HepG2 (cell line): ENCODE data around the gene PRR19. TPM values are rescaled to one million over a fixed set of nuclear protein-coding genes. Genes with fewer than 3 reads are reported as not detected.
A peak's percentile ranks its signal among the peaks of the same experiment; 100 is the strongest.

Experiments used
- ATAC-seq: fragments of 200-7000 bp; cut with Tn5 transposase; 3 replicates; pipeline ENCODE4 v1.9.1; 2020; ENCODE audit warnings: mild to moderate bottlenecking, moderate library complexity
- BruUV-seq: library from RNA; stranded (reverse); fragments of 400-500 nt; replicated peaks from 2 replicates; lab custom pipeline; 2021; lab: Mats Ljungman, UMichigan
- CTCF ChIA-PET: fragments of 300-600 bp; formaldehyde crosslinking; extraction: SDS; loops from one replicate; lab custom pipeline; 2021; ENCODE audit warnings: low total read pairs, inconsistent platforms, low intra/inter-chr PET ratio; lab: Yijun Ruan, JAX
- POLR2A ChIA-PET: fragments of 350-600 bp; sonication (Branson Sonifier 250); formaldehyde crosslinking; loops from one replicate; lab custom pipeline; 2020; ENCODE audit warnings: antibody characterized with exemption, inconsistent platforms; lab: Yijun Ruan, JAX
- DNase-seq: peaks from one replicate; pipeline ENCODE4 v3.0.0-alpha.2; 2015; ENCODE audit warnings: low spot score
- FAIRE-seq: peaks from 3 replicates; lab custom pipeline; 2011; peaks lifted over from hg19 to GRCh38; lab: Jason Lieb, UNC
- H2AFZ ChIP-seq: one replicate; pipeline ENCODE4 v1.6.1; 2011; ENCODE audit warnings: low read length, inconsistent platforms
- H3K27ac ChIP-seq: fragments of 300-600 bp; 3 replicates; pipeline ENCODE4 v1.8.0; 2011; ENCODE audit warnings: mixed run types, mild to moderate bottlenecking, mixed read lengths, low read length, inconsistent platforms; ENCODE audit not compliant: insufficient read depth; ENCODE audit errors: extremely low read length
- H3K27me3 ChIP-seq, 2 experiments: fragments of 200-600 bp in 1 of 2; 2 replicates in 1 of 2; 3 replicates in 1 of 2; pipeline versions ENCODE4 v1.6.0 to v1.8.0; 2011; ENCODE audit warnings: low read length in 2 of 2, mild to moderate bottlenecking in 2 of 2, moderate library complexity in 2 of 2, inconsistent platforms in 1 of 2; ENCODE audit not compliant: insufficient read depth in 2 of 2, control insufficient read depth in 1 of 2
- H3K36me3 ChIP-seq, 2 experiments: fragments of 200-600 bp in 1 of 2; replicated peaks in 1 of 2; 2 replicates in 1 of 2; 3 replicates in 1 of 2; pipeline versions ENCODE4 v1.5.1 to v1.8.0; 2011; ENCODE audit warnings: low read length in 2 of 2, inconsistent platforms in 1 of 2; ENCODE audit not compliant: insufficient read depth in 2 of 2, control insufficient read depth in 1 of 2
- H3K4me1 ChIP-seq: 2 replicates; pipeline ENCODE4 v1.5.1; 2012; ENCODE audit warnings: low read length, inconsistent platforms; ENCODE audit not compliant: insufficient read depth
- H3K4me2 ChIP-seq: 2 replicates; pipeline ENCODE4 v1.6.0; 2011; ENCODE audit warnings: low read depth, low read length, inconsistent platforms
- H3K4me3 ChIP-seq, 3 experiments: fragments of 200-600 bp in 1 of 3; sonication (generic), shearing (Covaris generic) in 1 of 3; replicated peaks in 1 of 3; 2 replicates each; pipeline ENCODE4 v1.5.1; 2011 to 2016; ENCODE audit warnings: low read length in 3 of 3, inconsistent platforms in 2 of 3, low read depth in 2 of 3, mild to moderate bottlenecking in 2 of 3, control low read depth in 1 of 3, mixed read lengths in 1 of 3; ENCODE audit not compliant: insufficient read depth in 1 of 3
- H3K79me2 ChIP-seq: one replicate; pipeline ENCODE4 v1.6.1; 2011; ENCODE audit warnings: low read length, inconsistent platforms; ENCODE audit not compliant: insufficient read depth
- H3K9ac ChIP-seq: 2 replicates; pipeline ENCODE4 v1.6.0; 2011; ENCODE audit warnings: mild to moderate bottlenecking, low read depth, low read length, inconsistent platforms; ENCODE audit not compliant: insufficient read depth
- H3K9me3 ChIP-seq: 2 replicates; pipeline ENCODE4 v1.5.1; 2012; ENCODE audit warnings: mild to moderate bottlenecking, low read length
- H4K20me1 ChIP-seq: 2 replicates; pipeline ENCODE4 v1.6.0; 2011; ENCODE audit warnings: inconsistent platforms, mild to moderate bottlenecking, low read length, moderate library complexity; ENCODE audit not compliant: insufficient read depth
- AGO2 ChIP-seq: fragments of 200-400 bp; formaldehyde crosslinking; optimal IDR thresholded peaks from 2 replicates; pipeline ENCODE3; 2017; ENCODE audit warnings: mild to moderate bottlenecking, low read depth, low read length, moderate library complexity
- NFIC ChIP-seq: IDR thresholded peaks from 2 replicates; pipeline ENCODE4 v1.6.1; 2012; ENCODE audit warnings: mild to moderate bottlenecking, low read length, inconsistent platforms
- RBFOX2 ChIP-seq: fragments of 200-400 bp; formaldehyde crosslinking; IDR thresholded peaks from 2 replicates; pipeline ENCODE4 v1.6.1; 2017; ENCODE audit warnings: low read depth, mild to moderate bottlenecking, low read length
- SALL1 ChIP-seq: sonication (generic); formaldehyde crosslinking; IDR thresholded peaks from 2 replicates; pipeline ENCODE4 v1.8.0; 2022; ENCODE audit warnings: mild to moderate bottlenecking, missing genetic modification reagents
- SAP130 ChIP-seq: IDR thresholded peaks from 2 replicates; pipeline ENCODE4 v1.6.1; 2016; ENCODE audit warnings: low read depth
- TCF12 ChIP-seq, 2 experiments: fragments of 450-650 bp in 1 of 2; sonication (generic) in 1 of 2; formaldehyde crosslinking in 1 of 2; IDR thresholded peaks; 2 replicates each; pipeline versions ENCODE4 v1.6.1 to v1.8.0; 2017 to 2022; ENCODE audit warnings: antibody characterized with exemption in 1 of 2, mild to moderate bottlenecking in 1 of 2, missing genetic modification reagents in 1 of 2, moderate library complexity in 1 of 2
- ZFP62 ChIP-seq: sonication (generic); formaldehyde crosslinking; IDR thresholded peaks from 2 replicates; pipeline ENCODE4 v1.4.0; 2020; ENCODE audit warnings: missing genetic modification reagents
- ZFX ChIP-seq: sonication (generic); formaldehyde crosslinking; IDR thresholded peaks from 2 replicates; pipeline ENCODE4 v1.4.0; 2020; ENCODE audit warnings: mild to moderate bottlenecking, low read depth, missing genetic modification reagents, moderate library complexity
- ZMYM2 ChIP-seq: sonication (generic); formaldehyde crosslinking; IDR thresholded peaks from 2 replicates; pipeline ENCODE4 v1.8.0; 2022; ENCODE audit warnings: mild to moderate bottlenecking, missing genetic modification reagents
- ZNF335 ChIP-seq: sonication (generic); formaldehyde crosslinking; IDR thresholded peaks from 2 replicates; pipeline ENCODE4 v1.4.0; 2020; ENCODE audit warnings: missing genetic modification reagents
- ZNF430 ChIP-seq: sonication (generic); formaldehyde crosslinking; IDR thresholded peaks from 2 replicates; pipeline ENCODE4 v1.9.0; 2021; ENCODE audit warnings: mild to moderate bottlenecking, missing genetic modification reagents
- ZNF552 ChIP-seq: sonication (generic); formaldehyde crosslinking; IDR thresholded peaks from 2 replicates; pipeline ENCODE4 v1.9.0; 2022; ENCODE audit warnings: missing genetic modification reagents, mild to moderate bottlenecking, borderline replicate concordance
- WGBS: methylation state at CpG from one replicate; pipeline ENCODE4 v1.1.6; 2017; ENCODE audit warnings: low lambda C conversion rate; 5-methylcytosine and 5-hydroxymethylcytosine counted together
- in situ Hi-C: cut with HindIII; loops from 2 replicates; pipeline ENCODE4 v1.10.0; 2017; ENCODE audit warnings: low pct_unique_long_range_greater_than_20kb; ENCODE audit not compliant: extremely low pct_ligation_motif_present
- intact Hi-C: fragments of 100-400 bp; cut with micrococcal nuclease; formaldehyde crosslinking; loops from one replicate; pipeline ENCODE4 v1.10.0; 2022; ENCODE audit not compliant: unreplicated experiment
- polyA plus RNA-seq, 8 experiments: library from polyadenylated mRNA; depleted of rRNA in 3 of 8; stranded (reverse) in 7 of 8; unstranded in 1 of 8; fragments of >200 nt; fragmentation: Illumina TruSeq in 4 of 8; extraction: Trizol in 4 of 8; gene quantifications; 2 replicates each; pipeline versions ENCODE4 v1.2.1 to v1.2.3, GENCODE V29; 2011 to 2016; ENCODE audit warnings: low read depth in 4 of 8, missing spikeins in 1 of 8, mixed read lengths in 1 of 8; ENCODE audit not compliant: insufficient read depth in 1 of 8
- total RNA-seq, 5 experiments: library from RNA; depleted of rRNA; stranded (reverse); fragments of >200 nt; fragmentation: Illumina TruSeq; extraction: Trizol; gene quantifications; 2 replicates each; pipeline ENCODE4 v1.2.3, GENCODE V29; 2016; ENCODE audit warnings: low read depth in 1 of 5
- TF ChIP-seq, protein P1 (sequence below): sonication (generic); formaldehyde crosslinking; IDR thresholded peaks from 2 replicates; pipeline ENCODE4 v1.5.1; 2020; ENCODE audit warnings: mild to moderate bottlenecking, missing genetic modification reagents
- TF ChIP-seq, protein P2 (sequence below): sonication (generic); formaldehyde crosslinking; IDR thresholded peaks from 2 replicates; pipeline ENCODE4 v1.5.1; 2020; ENCODE audit warnings: mild to moderate bottlenecking, missing genetic modification reagents, moderate library complexity

The PRR19 gene
- total and polyA plus RNA-seq, 2 of the 13 experiments (the other 11 are each of a cell fraction or from before 2014, with no cell fraction given): 0.21 to 0.33 TPM

DNA sequence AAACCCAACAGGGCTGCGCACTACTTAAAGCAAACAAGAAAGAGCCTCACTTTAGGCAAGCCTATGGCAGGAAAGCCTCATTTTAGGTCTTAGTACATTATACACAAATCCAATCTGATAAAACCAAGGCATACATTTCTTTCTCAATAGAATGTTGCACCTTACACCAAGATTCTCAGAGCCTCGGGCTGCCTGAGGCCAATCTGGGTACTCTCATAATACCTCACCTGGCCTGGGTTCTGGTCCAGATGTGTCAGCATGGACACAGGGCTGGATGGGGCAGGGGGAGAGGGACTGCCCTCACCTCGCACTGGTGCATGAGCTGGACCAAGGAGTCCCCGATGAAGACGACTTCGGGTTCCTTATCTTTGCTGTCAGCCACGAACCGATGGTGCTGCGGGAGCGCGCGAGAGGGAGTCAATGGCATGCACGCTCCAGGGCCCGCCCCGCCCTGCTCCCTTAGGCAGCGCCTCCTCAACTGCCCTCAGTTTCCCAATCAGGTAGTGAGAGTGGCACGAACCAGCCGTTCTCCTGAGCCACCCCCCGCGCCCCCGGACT is at the start of gene PRR19 (continued):
- TF ChIP-seq, protein P1, sequence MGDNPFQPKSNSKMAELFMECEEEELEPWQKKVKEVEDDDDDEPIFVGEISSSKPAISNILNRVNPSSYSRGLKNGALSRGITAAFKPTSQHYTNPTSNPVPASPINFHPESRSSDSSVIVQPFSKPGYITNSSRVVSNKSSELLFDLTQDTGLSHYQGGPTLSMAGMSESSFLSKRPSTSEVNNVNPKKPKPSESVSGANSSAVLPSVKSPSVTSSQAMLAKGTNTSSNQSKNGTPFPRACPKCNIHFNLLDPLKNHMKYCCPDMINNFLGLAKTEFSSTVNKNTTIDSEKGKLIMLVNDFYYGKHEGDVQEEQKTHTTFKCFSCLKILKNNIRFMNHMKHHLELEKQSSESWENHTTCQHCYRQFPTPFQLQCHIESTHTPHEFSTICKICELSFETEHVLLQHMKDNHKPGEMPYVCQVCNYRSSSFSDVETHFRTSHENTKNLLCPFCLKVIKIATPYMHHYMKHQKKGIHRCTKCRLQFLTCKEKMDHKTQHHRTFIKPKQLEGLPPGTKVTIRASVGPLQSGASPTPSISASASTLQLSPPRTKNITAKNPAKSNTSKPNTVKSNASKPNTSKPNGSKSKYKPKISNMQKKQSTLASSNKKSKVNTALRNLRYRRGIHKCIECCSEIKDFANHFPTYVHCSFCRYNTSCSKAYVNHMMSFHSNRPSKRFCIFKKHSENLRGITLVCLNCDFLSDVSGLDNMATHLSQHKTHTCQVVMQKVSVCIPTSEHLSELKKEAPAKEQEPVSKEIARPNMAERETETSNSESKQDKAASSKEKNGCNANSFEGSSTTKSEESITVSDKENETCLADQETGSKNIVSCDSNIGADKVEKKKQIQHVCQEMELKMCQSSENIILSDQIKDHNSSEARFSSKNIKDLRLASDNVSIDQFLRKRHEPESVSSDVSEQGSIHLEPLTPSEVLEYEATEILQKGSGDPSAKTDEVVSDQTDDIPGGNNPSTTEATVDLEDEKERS (CRISPR knock-in tag): 0 out of 2 replicates have a peak, but pooled peaks have one; percentile 4
- no peak for TF ChIP-seq ZFP62 (CRISPR knock-in tag)
- TF ChIP-seq TCF12 (IDR thresholded peaks at IDR 0.05): no peak
- no peak for TF ChIP-seq TCF12 (CRISPR knock-in tag; IDR thresholded peaks at IDR 0.05)
- no peak for TF ChIP-seq ZMYM2 (CRISPR knock-in tag)
- no peak for TF ChIP-seq ZFX (CRISPR knock-in tag)
- TF ChIP-seq ZNF430 (CRISPR knock-in tag): 0 out of 2 replicates have a peak, but pooled peaks have one; percentile 7
- TF ChIP-seq, all 625 proteins: peak for 7

DNA sequence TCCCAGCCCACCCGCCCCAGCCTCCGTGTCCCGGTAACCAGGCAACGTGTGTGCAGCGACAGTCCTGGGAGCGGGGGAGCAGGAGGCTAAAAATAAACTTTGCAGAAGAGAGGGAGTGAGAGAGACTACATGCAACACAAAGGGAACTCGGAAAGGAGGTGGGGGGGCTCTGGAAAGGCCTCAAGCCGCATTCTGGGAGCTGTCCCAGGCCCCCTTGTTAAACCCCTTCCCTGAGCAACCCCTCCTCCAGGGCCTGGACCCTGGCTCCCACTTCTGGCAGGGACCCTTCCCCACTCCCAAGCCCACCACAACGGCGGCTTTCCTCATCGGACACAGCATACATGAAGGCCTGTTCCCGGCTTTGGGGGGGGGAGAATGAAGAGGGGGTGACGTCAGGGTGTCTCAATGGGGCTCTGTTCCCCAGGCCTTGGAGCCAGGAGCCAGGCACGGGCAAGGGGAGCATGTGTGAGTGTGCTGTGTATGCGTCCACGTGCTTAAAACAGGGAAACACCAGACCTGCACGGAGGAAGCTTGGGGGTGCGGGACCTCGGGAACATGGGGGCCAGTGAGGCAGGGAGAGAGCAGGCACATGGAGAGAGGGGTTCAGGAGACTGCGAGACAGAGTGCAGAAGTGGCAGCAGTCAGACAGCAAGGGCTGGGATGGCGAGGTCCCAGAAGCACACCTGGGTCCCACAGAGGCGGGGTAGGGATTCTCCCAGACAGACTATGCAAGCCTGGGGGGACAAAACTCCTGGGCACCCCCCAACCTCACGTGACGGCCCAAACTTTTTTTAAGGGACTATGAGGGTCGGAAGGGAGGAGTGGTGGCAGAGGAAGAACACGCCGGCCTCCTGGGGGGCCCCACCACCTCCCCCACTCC is 49.3 kb upstream of the PRR19 start:
- Histone ChIP-seq H2AFZ (no peak overlapping the region), H3K79me2 (peaks cover 43% of the 10 kb centered on the region), H3K9ac (peak overlapping the region; percentile 79), H3K9me3 (no peaks in the 10 kb centered on the region), H3K4me2 (peak overlapping the region; percentile 98), H3K36me3 (peaks cover 7 to 32% of the 10 kb centered on the region in 2 experiments; a peak in 3 of 5 replicates), H4K20me1 (peaks cover 37% of the 10 kb centered on the region), H3K4me1 (peaks cover 57% of the 10 kb centered on the region), H3K27ac (peak overlapping the region; percentile 75), H3K27me3 (no peaks in the 10 kb centered on the region; a peak in 1 of 5 replicates), H3K4me3 (peak overlapping the region; percentile 88 to 99 (median 91))
- POLR2A ChIA-PET: interaction anchor here (1.0 to 3.6 kb wide), 4 partner anchors 8 to 29 kb away, joined by 5 to 25 read pairs (median 8); partner anchors contain the start of gene GSK3A
- intact Hi-C loops: no loop called here
- CTCF ChIA-PET: no interaction called here
- in situ Hi-C loops: loop anchor here (5.0 kb wide), 1 partner anchor 35 kb away; no protein-coding TSS in a partner anchor
- FAIRE-seq (no peak), ATAC-seq (no peak), DNase-seq (no peak)
- BruUV-seq: TSS peak; percentile 42
- 37% methylated on average over 27 of the region's 27 CpGs for WGBS
- TF ChIP-seq RBFOX2 (peak; percentile 45; the same call in 1 of the 2 replicates), NFIC (no peak), AGO2 (peak; percentile 90), SALL1 (CRISPR knock-in tag) (0 out of 2 replicates have a peak, but pooled peaks have one; percentile 12), SAP130 (peak; percentile 17), ZNF552 (CRISPR knock-in tag) (no peak), ZNF335 (CRISPR knock-in tag) (no peak)
- TF ChIP-seq, protein P2, sequence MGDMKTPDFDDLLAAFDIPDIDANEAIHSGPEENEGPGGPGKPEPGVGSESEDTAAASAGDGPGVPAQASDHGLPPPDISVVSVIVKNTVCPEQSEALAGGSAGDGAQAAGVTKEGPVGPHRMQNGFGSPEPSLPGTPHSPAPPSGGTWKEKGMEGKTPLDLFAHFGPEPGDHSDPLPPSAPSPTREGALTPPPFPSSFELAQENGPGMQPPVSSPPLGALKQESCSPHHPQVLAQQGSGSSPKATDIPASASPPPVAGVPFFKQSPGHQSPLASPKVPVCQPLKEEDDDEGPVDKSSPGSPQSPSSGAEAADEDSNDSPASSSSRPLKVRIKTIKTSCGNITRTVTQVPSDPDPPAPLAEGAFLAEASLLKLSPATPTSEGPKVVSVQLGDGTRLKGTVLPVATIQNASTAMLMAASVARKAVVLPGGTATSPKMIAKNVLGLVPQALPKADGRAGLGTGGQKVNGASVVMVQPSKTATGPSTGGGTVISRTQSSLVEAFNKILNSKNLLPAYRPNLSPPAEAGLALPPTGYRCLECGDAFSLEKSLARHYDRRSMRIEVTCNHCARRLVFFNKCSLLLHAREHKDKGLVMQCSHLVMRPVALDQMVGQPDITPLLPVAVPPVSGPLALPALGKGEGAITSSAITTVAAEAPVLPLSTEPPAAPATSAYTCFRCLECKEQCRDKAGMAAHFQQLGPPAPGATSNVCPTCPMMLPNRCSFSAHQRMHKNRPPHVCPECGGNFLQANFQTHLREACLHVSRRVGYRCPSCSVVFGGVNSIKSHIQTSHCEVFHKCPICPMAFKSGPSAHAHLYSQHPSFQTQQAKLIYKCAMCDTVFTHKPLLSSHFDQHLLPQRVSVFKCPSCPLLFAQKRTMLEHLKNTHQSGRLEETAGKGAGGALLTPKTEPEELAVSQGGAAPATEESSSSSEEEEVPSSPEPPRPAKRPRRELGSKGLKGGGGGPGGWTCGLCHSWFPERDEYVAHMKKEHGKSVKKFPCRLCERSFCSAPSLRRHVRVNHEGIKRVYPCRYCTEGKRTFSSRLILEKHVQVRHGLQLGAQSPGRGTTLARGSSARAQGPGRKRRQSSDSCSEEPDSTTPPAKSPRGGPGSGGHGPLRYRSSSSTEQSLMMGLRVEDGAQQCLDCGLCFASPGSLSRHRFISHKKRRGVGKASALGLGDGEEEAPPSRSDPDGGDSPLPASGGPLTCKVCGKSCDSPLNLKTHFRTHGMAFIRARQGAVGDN: peak; percentile 63; the same call in 1 of the 2 replicates
